T-cell (primary cell): Measurements from ENCODE around the gene ASB18. TPM values are rescaled to one million over a fixed set of nuclear protein-coding genes. Genes with fewer than 3 reads are reported as not detected.

ENCODE experiments used
- ATAC-seq, 4 experiments: fragments of 200-7000 bp in 3 of 4; fragments of 150-1000 bp in 1 of 4; cut with Tn5 transposase; replicated peaks in 1 of 4; 1 replicate in 3 of 4; 2 replicates in 1 of 4; pipeline ENCODE4 v1.10.0; 2021; ENCODE audit warnings: moderate library complexity in 3 of 4, mild to moderate bottlenecking in 2 of 4, moderate number of reproducible peaks in 1 of 4
- CTCF ChIA-PET, 2 donors: fragments of 300-600 bp; sonication (Branson Sonifier 250); formaldehyde crosslinking; loops; one replicate each; lab custom pipeline; 2022; ENCODE audit warnings: antibody characterized with exemption in 2 of 2; lab: Charles Lee
- POLR2A ChIA-PET, 2 donors: fragments of 300-600 bp; sonication (Branson Sonifier 250); formaldehyde crosslinking; loops; one replicate each; lab custom pipeline; 2022; ENCODE audit warnings: antibody characterized with exemption in 2 of 2; lab: Charles Lee
- DNase-seq, 35 experiments: peaks; one replicate each; pipeline versions ENCODE4 v3.0.0 to v3.0.0-alpha.2; 2013 to 2023
- H3K27ac ChIP-seq: one replicate; pipeline ENCODE4 v1.5.1; 2013; ENCODE audit warnings: low read length
- H3K27me3 ChIP-seq, 2 experiments: replicated peaks in 1 of 2; 1 replicate in 1 of 2; 2 replicates in 1 of 2; pipeline versions ENCODE4 v1.6.1 to v1.7.0; 2013; ENCODE audit warnings: low read length in 1 of 2, mixed read lengths in 1 of 2; ENCODE audit not compliant: control insufficient read depth in 2 of 2, insufficient read depth in 2 of 2; ENCODE audit errors: extremely low read depth in 1 of 2
- H3K36me3 ChIP-seq, 2 donors: 1 replicate in 1 of 2; 2 replicates in 1 of 2; pipeline versions ENCODE4 v1.6.1 to v1.7.0; 2013; ENCODE audit warnings: low read length in 1 of 2; ENCODE audit not compliant: control insufficient read depth in 2 of 2, insufficient read depth in 1 of 2; ENCODE audit errors: extremely low read depth in 1 of 2
- H3K4me1 ChIP-seq, 2 experiments: 1 replicate in 1 of 2; 2 replicates in 1 of 2; pipeline versions ENCODE4 v1.6.1 to v1.7.0; 2013; ENCODE audit warnings: low read length in 2 of 2, mixed read lengths in 1 of 2; ENCODE audit not compliant: insufficient read depth in 2 of 2, control insufficient read depth in 1 of 2; ENCODE audit errors: extremely low read depth in 1 of 2
- H3K4me3 ChIP-seq, 2 donors: 1 replicate in 1 of 2; 2 replicates in 1 of 2; pipeline versions ENCODE4 v1.5.1 to v1.7.0; 2013; ENCODE audit warnings: mild to moderate bottlenecking in 2 of 2, low read length in 1 of 2, moderate library complexity in 1 of 2; ENCODE audit not compliant: control insufficient read depth in 1 of 2; ENCODE audit errors: extremely low read depth in 1 of 2
- H3K9me3 ChIP-seq: 2 replicates; pipeline ENCODE4 v1.7.0; 2013
- H3K27ac Mint-ChIP-seq, 2 donors: one replicate each; pipeline ENCODE4 v1.8.0; 2020 to 2021; ENCODE audit warnings: mild to moderate bottlenecking in 2 of 2, mixed read lengths in 2 of 2
- H3K27me3 Mint-ChIP-seq, 2 donors: one replicate each; pipeline ENCODE4 v1.8.0; 2021 to 2022; ENCODE audit warnings: mixed read lengths in 2 of 2
- H3K36me3 Mint-ChIP-seq: one replicate; pipeline ENCODE4 v1.8.0; 2021; ENCODE audit warnings: mixed read lengths
- H3K4me1 Mint-ChIP-seq, 3 donors: one replicate each; pipeline ENCODE4 v1.8.0; 2020 to 2022; ENCODE audit warnings: mixed read lengths in 3 of 3, mild to moderate bottlenecking in 1 of 3
- H3K4me3 Mint-ChIP-seq, 3 donors: one replicate each; pipeline ENCODE4 v1.8.0; 2020 to 2022; ENCODE audit warnings: mild to moderate bottlenecking in 3 of 3, mixed read lengths in 3 of 3, moderate library complexity in 3 of 3
- H3K9me3 Mint-ChIP-seq, 3 donors: one replicate each; pipeline ENCODE4 v1.8.0; 2020 to 2022; ENCODE audit warnings: mixed read lengths in 3 of 3
- WGBS: methylation state at CpG from one replicate; pipeline ENCODE4 v1.1.5; 2013; ENCODE audit warnings: missing lambda C conversion rate; ENCODE audit not compliant: insufficient coverage; 5-methylcytosine and 5-hydroxymethylcytosine counted together
- total RNA-seq, 35 experiments: library from RNA in 6 of 35; stranded (reverse) in 6 of 35; fragments of 120-200 nt in 1 of 35; gene quantifications; one replicate each; pipeline versions ENCODE4 v1.2.1 to v1.2.4 and lab custom pipeline; 2013 to 2026

ASB18 gene
- total RNA-seq, 5 donors from 2014 or later (not counting 1 experiment from before 2014, with no cell fraction given) = not detected

- H3K27me3 ChIP-seq = peaks cover 27 to 75% of the 10 kb centered on the region in 2 experiments
- Mint-ChIP-seq H3K27ac (no peak overlapping the region), H3K27me3 (peaks cover 47 to 65% of the 10 kb centered on the region in 2 donors), H3K9me3 (no peaks in the 10 kb centered on the region), H3K36me3 (no peaks in the 10 kb centered on the region), H3K4me1 (peaks cover 8 to 32% (median 24%) of the 10 kb centered on the region in 3 donors), H3K4me3 (no peak overlapping the region)
- no peak overlapping the region for H3K27ac ChIP-seq
- WGBS = 12% methylated on average over 24 of the region's 36 CpGs
- no peak overlapping the region for H3K4me3 ChIP-seq
- peaks cover 0 to 11% of the 10 kb centered on the region in 2 experiments for H3K4me1 ChIP-seq
- POLR2A ChIA-PET = no interaction called here
- DNase-seq (no peak), ATAC-seq (no peak)
- no peaks in the 10 kb centered on the region for H3K36me3 ChIP-seq
- no peaks in the 10 kb centered on the region for H3K9me3 ChIP-seq
- CTCF ChIA-PET = interaction anchor here in 1 of 2 donors (0.5 kb wide), 1 partner anchor 191 kb away, joined by 7 read pairs; no protein-coding TSS in a partner anchor
These were observed 95.0 kb downstream of the ASB18 start for GRCh38 chr2:236169151-236169721.

- H3K9me3 Mint-ChIP-seq = no peaks in the 10 kb centered on the region
- no peak within 1 kb of the TSS for H3K4me3 Mint-ChIP-seq
- POLR2A ChIA-PET = no interaction called here
- 10% methylated on average over 97 of the region's 105 CpGs for WGBS
- CTCF ChIA-PET = no interaction called here
- DNase-seq (no peak), ATAC-seq (no peak)
- H3K4me1 Mint-ChIP-seq = peaks cover 5 to 32% (median 24%) of the 10 kb centered on the region in 3 donors
- no peaks in the 10 kb centered on the region for H3K9me3 ChIP-seq
- H3K36me3 ChIP-seq = no peaks in the 10 kb centered on the region
- no peak within 1 kb of the TSS for H3K27ac ChIP-seq
- no peak within 1 kb of the TSS for H3K27ac Mint-ChIP-seq
- no peak within 1 kb of the TSS for H3K4me3 ChIP-seq
- peaks cover 23 to 76% of the 10 kb centered on the region in 2 experiments for H3K27me3 ChIP-seq
- H3K36me3 Mint-ChIP-seq = no peaks in the 10 kb centered on the region
- H3K27me3 Mint-ChIP-seq = peaks cover 40 to 57% of the 10 kb centered on the region in 2 donors
- H3K4me1 ChIP-seq = peaks cover 0 to 16% of the 10 kb centered on the region in 2 experiments
These were observed 95.8 kb downstream of the ASB18 start, which contains the start of gene GBX2 for GRCh38 chr2:236168110-236169080. GBX2 (minus strand) TSS chr2:236168386; CDS start chr2:236167971, 415 bp downstream.

DNA sequence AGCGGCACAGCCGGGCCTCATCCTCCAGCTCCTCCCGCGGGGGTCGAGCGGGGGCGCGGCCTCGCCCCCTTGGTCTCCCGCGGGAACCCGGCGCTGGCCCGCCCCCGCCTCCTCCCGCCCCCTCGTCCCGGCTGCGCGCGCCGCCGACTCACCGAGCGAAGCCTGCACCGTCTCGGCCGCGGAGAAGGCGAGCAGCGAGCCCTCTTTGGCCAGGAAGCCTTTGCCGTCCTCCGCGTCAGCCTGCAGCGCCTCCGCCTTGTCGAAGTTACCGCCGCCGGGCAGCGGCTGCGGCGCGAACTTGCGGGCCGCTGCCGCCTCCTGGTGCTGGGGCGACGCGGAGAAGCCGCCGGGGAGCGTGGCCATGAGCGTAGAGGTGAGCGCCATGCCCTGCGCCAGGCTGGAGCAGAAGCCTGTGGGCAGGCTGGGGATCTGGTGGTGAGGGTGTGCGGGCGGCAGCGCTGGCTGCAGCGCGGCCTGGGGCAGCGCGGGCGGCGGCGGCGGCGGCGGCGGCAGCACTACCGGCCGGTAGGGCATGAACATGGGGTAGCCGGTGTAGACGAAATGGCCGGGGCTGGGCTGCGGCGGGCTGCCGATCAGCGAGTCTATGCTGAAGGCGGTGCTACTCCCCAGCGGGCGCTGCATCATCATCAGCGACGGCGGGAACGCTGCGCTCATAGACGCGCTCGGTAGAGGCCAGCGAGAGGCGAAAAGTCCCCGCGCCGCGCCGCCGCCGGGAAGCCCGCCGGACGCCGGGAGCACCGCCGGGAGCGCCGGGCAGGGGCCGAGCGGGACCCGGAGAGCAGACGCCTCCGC is 96.7 kb downstream of the ASB18 start:
- no peaks in the 10 kb centered on the region for H3K36me3 Mint-ChIP-seq
- Histone ChIP-seq H3K36me3 (no peaks in the 10 kb centered on the region), H3K27ac (no peak overlapping the region), H3K4me1 (peaks cover 0 to 16% of the 10 kb centered on the region in 2 experiments), H3K4me3 (no peak overlapping the region), H3K9me3 (no peaks in the 10 kb centered on the region), H3K27me3 (peaks cover 23 to 77% of the 10 kb centered on the region in 2 experiments)
- DNase-seq = no peak
- POLR2A ChIA-PET = no interaction called here
- no peaks in the 10 kb centered on the region for H3K9me3 Mint-ChIP-seq
- peaks cover 40 to 61% of the 10 kb centered on the region in 2 donors for H3K27me3 Mint-ChIP-seq
- WGBS = 8% methylated on average over 109 of the region's 112 CpGs
- CTCF ChIA-PET = no interaction called here
- H3K27ac Mint-ChIP-seq = no peak overlapping the region
- H3K4me1 Mint-ChIP-seq = peaks cover 5 to 35% (median 26%) of the 10 kb centered on the region in 3 donors
- no peak for ATAC-seq
- no peak overlapping the region for H3K4me3 Mint-ChIP-seq

DNA sequence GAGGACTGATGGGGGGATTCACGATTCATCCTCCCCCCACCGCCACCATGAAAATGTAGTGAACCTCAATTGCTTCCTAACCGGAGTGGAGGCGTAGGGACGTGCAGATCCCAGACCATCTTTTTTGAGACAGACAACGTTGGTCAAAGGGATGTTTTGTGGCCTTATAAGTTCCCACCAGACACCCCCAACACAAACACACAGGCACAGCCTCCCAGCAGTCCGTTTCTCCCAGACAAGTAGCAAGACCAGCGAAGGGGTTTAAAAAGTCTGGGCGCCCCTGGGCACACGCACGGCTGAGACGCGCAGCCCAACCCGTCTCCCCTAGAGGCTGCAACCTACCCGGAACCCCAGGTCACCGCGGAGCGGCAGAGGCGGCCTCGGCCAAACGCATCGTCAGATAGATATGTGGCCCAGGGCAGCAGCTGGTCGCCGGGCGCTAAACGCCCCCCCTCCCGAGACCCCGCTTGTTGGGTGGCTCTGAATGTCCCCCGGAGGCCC is 97.4 kb downstream of the ASB18 start:
- Mint-ChIP-seq H3K9me3 (no peaks in the 10 kb centered on the region), H3K36me3 (no peaks in the 10 kb centered on the region), H3K27me3 (peaks cover 40 to 64% of the 10 kb centered on the region in 2 donors), H3K4me1 (peaks cover 5 to 32% (median 23%) of the 10 kb centered on the region in 3 donors), H3K4me3 (peak overlapping the region in 1 of 3 donors; percentile 59), H3K27ac (no peak overlapping the region)
- H3K36me3 ChIP-seq = no peaks in the 10 kb centered on the region
- H3K27me3 ChIP-seq = peaks cover 18 to 80% of the 10 kb centered on the region in 2 experiments
- H3K4me3 ChIP-seq = no peak overlapping the region
- 6% methylated on average over 23 of the region's 29 CpGs for WGBS
- no peak overlapping the region for H3K27ac ChIP-seq
- DNase-seq (no peak), ATAC-seq (no peak)
- POLR2A ChIA-PET = no interaction called here
- H3K9me3 ChIP-seq = no peaks in the 10 kb centered on the region
- CTCF ChIA-PET = no interaction called here
- peaks cover 0 to 16% of the 10 kb centered on the region in 2 experiments for H3K4me1 ChIP-seq

- ChIA-PET CTCF (no interaction called here), POLR2A (no interaction called here)
- H3K36me3 ChIP-seq = no peaks in the 10 kb centered on the region
- H3K9me3 ChIP-seq = no peaks in the 10 kb centered on the region
- Mint-ChIP-seq H3K27ac (no peak overlapping the region), H3K36me3 (no peaks in the 10 kb centered on the region), H3K27me3 (peaks cover 40 to 66% of the 10 kb centered on the region in 2 donors), H3K4me3 (peak overlapping the region; percentile 36 to 59 (median 41)), H3K9me3 (no peaks in the 10 kb centered on the region), H3K4me1 (peaks cover 5 to 32% (median 23%) of the 10 kb centered on the region in 3 donors)
- 8% methylated on average over 45 of the region's 58 CpGs for WGBS
- H3K4me3 ChIP-seq = no peak overlapping the region
- DNase-seq (no peak), ATAC-seq (no peak)
- no peak overlapping the region for H3K27ac ChIP-seq
- H3K27me3 ChIP-seq = peaks cover 18 to 80% of the 10 kb centered on the region in 2 experiments
- H3K4me1 ChIP-seq = peaks cover 0 to 16% of the 10 kb centered on the region in 2 experiments
These were observed 98.1 kb downstream of the ASB18 start for GRCh38 chr2:236165842-236166795.
